Mesothelial cell of epicardium (in vitro differentiated cells): ENCODE data around the gene BMP8A. TPM values are rescaled to one million over a fixed set of nuclear protein-coding genes. Genes with fewer than 3 reads are reported as not detected.

Experiments
- DNase-seq, 2 experiments: peaks; one replicate each; pipeline ENCODE4 v3.0.0; 2021; ENCODE audit warnings: low spot score in 2 of 2; ENCODE audit not compliant: unreplicated experiment in 2 of 2
- H3K27ac Mint-ChIP-seq: 2 replicates; pipeline ENCODE4 v1.8.0; 2021; ENCODE audit warnings: mixed read lengths
- H3K27me3 Mint-ChIP-seq: 2 replicates; pipeline ENCODE4 v1.8.0; 2021; ENCODE audit warnings: low read depth, mixed read lengths
- H3K36me3 Mint-ChIP-seq: 2 replicates; pipeline ENCODE4 v1.8.0; 2021; ENCODE audit warnings: mixed read lengths
- H3K4me1 Mint-ChIP-seq: 2 replicates; pipeline ENCODE4 v1.8.0; 2021; ENCODE audit warnings: mixed read lengths
- H3K4me3 Mint-ChIP-seq: 2 replicates; pipeline ENCODE4 v1.8.0; 2021; ENCODE audit warnings: mild to moderate bottlenecking, moderate library complexity, mixed read lengths
- H3K9me3 Mint-ChIP-seq: 2 replicates; pipeline ENCODE4 v1.8.0; 2021; ENCODE audit warnings: mixed read lengths
- CTCF ChIP-seq: fragments of 200-600 bp; sonication (generic); IDR thresholded peaks from one replicate; pipeline ENCODE4 v1.5.0; 2021; ENCODE audit warnings: antibody characterized with exemption; ENCODE audit not compliant: unreplicated experiment
- total RNA-seq: library from RNA; stranded (reverse); gene quantifications from 3 replicates; pipeline ENCODE4 v1.2.1, GENCODE V29; 2021

Gene BMP8A
- total RNA-seq, 1 donor from 2014 or later: not detected

- Mint-ChIP-seq H3K36me3 (peaks cover 17% of the 10 kb centered on the region), H3K9me3 (no peaks in the 10 kb centered on the region), H3K4me3 (no peak overlapping the region), H3K4me1 (peaks cover 10% of the 10 kb centered on the region), H3K27me3 (no peaks in the 10 kb centered on the region), H3K27ac (no peak overlapping the region)
- no peak for DNase-seq
- no peak for TF ChIP-seq CTCF
Measured at GRCh38 chr1:39554277-39554676, 62.8 kb downstream of the BMP8A start.

GRCh38 chr1:39561279-39561678, 69.8 kb downstream of the BMP8A start:
- no peaks in the 10 kb centered on the region for H3K27me3 Mint-ChIP-seq
- peaks cover 57% of the 10 kb centered on the region for H3K36me3 Mint-ChIP-seq
- H3K9me3 Mint-ChIP-seq: no peaks in the 10 kb centered on the region
- TF ChIP-seq CTCF: no peak
- H3K4me1 Mint-ChIP-seq: peaks cover 10% of the 10 kb centered on the region
- DNase-seq: no peak
- H3K4me3 Mint-ChIP-seq: no peak overlapping the region
- H3K27ac Mint-ChIP-seq: no peak overlapping the region

- Mint-ChIP-seq H3K27me3 (no peaks in the 10 kb centered on the region), H3K4me3 (no peak overlapping the region), H3K4me1 (peaks cover 10% of the 10 kb centered on the region), H3K36me3 (peaks cover 72% of the 10 kb centered on the region), H3K9me3 (no peaks in the 10 kb centered on the region), H3K27ac (no peak overlapping the region)
- no peak for TF ChIP-seq CTCF
- DNase-seq: no peak
Measured at GRCh38 chr1:39562886-39563285, 71.5 kb downstream of the BMP8A start.

- Mint-ChIP-seq H3K4me3 (no peak overlapping the region), H3K27me3 (no peaks in the 10 kb centered on the region), H3K27ac (no peak overlapping the region), H3K4me1 (peaks cover 5% of the 10 kb centered on the region), H3K9me3 (no peaks in the 10 kb centered on the region), H3K36me3 (peaks cover 73% of the 10 kb centered on the region)
- no peak for TF ChIP-seq CTCF
- DNase-seq: no peak
Measured at GRCh38 chr1:39563669-39564068, 72.2 kb downstream of the BMP8A start.

GRCh38 chr1:39564340-39564739, 72.9 kb downstream of the BMP8A start:
- TF ChIP-seq CTCF: no peak
- DNase-seq: no peak
- Mint-ChIP-seq H3K27me3 (no peaks in the 10 kb centered on the region), H3K36me3 (peaks cover 72% of the 10 kb centered on the region), H3K4me1 (no peaks in the 10 kb centered on the region), H3K9me3 (no peaks in the 10 kb centered on the region), H3K27ac (no peak overlapping the region), H3K4me3 (no peak overlapping the region)

GRCh38 chr1:39564941-39565340, 73.5 kb downstream of the BMP8A start:
- peaks cover 74% of the 10 kb centered on the region for H3K36me3 Mint-ChIP-seq
- no peak for DNase-seq
- no peaks in the 10 kb centered on the region for H3K9me3 Mint-ChIP-seq
- no peak overlapping the region for H3K27ac Mint-ChIP-seq
- TF ChIP-seq CTCF: no peak
- no peak overlapping the region for H3K4me3 Mint-ChIP-seq
- H3K27me3 Mint-ChIP-seq: no peaks in the 10 kb centered on the region
- H3K4me1 Mint-ChIP-seq: no peaks in the 10 kb centered on the region
